T-helper 1 cell (primary cell): ENCODE results near the gene SSTR3.
"Not testable (repeated sequence)": the region's sequence is repeated elsewhere in the genome, so short reads cannot be mapped to it uniquely, and the experiment has no call there.

ENCODE experiments used
- DNase-seq, 5 donors: peaks; one replicate each; pipeline ENCODE4 v3.0.0-alpha.2; 2012 to 2020
- total RNA-seq, 4 donors: gene quantifications; one replicate each; lab custom pipeline; 2026; lab: John Stamatoyannopoulos, UW

Gene SSTR3
- total RNA-seq = 4.6 to 17.0 (median 5.5) reads per million in 4 donors

DNA sequence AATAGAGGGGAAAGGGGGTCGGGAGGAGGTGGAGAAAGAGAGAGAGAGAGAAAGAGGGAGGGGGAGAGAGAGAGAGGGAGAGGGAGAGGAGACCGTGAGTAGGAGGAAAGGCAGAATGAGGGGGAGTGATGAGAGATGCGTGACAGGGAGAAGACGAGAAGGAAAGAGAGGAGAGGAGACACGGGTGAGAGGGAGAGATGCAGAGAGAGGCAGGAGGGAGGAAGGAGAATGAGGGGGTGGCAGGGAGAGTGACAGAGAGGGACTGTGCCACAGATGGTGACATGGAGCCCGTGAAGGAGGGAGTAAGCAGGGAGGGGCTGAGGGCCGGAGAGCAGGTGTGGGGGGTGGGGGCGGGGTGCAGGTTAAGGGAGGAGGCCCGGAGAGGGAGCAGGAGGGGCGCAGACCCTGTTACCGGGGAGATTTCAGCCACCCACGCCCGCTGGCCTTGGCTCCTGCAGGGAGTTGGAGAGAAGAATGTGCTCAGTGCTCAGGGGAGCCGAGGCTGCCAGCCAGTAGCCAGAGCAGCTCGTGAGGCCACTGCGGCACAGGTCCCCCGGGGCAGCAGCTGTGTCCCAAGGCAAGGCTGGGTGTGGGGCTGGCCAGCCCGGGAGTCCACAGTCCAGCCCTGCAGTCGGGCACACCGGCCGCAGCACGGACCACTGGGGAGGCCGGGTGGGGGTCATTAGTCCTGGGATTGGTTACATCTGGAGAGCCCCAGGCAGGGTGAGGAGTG lies at the start of gene SSTR3:
SSTR3 (minus strand) TSS at position 304 of the 733 bp plus-strand sequence. CDS start 4,674 bp downstream, outside the sequence.
- DNase-seq = no peak

DNA sequence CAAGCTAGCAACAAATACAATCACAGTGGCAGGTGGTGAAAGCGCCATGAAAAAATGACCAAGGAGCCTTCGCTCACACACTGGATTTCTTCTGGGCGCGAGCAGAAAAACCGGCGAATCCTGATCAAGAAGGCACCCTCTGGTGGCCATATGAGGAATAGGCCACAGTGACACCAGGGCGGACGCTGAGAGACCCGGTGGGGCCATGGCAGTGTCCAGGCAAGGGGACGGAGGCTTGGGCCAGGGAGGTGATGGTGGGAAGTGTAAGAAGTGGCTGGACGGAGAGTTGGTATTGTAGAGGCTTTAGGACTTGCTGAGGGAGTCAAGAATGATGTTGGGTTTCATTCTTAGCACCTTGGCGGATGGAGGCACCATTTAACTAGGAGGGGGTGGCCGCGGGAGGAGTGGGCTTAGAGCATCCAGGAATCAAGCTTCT lies 48.6 kb upstream of the SSTR3 start:
- DNase-seq = peak in 4 of 5 donors; percentile 40 to 66 (median 54)

DNA sequence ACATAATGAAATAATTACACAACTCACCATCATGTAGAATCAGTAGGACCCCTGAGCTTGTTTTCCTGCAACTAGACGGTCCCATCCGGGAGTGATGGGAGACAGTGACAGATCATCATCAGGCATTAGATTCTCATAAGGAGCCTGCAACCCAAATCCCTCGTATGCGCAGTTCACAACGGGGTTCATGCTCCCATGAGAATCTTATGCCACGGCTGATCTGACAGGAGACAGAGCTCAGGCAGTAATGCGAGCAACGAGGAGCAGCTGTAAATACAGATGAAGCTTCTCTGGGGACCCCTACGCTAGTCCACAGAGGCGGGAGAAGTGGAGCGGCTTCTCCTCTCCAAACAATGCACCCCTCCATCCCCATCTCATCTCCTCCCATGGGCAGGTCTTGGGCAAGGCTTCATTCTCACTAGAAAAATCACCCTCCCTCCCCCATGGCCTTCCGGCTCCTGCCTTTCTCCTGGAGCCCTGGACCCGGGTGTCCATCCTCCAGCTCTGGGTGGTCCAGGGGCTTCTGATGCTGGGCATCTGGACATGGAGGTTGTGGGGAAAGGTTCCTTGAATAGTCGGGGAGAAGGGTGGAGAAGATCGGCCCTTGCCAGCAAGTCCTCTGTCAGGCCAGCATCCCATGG lies 48.0 kb upstream of the SSTR3 start:
- no peak for DNase-seq

DNA sequence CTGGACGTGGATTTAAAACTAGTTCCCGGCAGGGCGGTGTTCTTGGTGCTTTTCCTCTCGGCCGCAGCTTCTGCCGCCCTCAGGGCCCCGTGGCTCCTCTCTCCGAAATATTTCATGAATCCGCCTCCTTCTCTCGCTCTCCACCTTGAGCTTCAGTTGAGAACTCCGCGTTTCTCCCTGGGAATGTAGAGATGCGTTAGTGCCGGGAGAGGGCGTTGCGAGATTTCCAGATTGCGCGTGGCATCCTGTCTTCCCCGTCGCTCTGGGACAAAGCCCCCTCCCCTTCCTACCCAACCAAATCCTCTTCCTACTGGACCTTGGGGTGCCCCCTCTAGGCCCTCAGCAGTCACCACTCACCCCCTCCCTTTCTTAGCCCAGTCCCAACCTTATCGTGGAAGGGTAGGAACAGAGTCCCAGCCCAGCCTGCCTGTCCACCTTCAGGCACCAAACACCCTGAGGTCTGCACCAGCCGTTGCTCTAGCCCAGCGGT lies 47.3 kb upstream of the SSTR3 start:
- DNase-seq = no peak

DNA sequence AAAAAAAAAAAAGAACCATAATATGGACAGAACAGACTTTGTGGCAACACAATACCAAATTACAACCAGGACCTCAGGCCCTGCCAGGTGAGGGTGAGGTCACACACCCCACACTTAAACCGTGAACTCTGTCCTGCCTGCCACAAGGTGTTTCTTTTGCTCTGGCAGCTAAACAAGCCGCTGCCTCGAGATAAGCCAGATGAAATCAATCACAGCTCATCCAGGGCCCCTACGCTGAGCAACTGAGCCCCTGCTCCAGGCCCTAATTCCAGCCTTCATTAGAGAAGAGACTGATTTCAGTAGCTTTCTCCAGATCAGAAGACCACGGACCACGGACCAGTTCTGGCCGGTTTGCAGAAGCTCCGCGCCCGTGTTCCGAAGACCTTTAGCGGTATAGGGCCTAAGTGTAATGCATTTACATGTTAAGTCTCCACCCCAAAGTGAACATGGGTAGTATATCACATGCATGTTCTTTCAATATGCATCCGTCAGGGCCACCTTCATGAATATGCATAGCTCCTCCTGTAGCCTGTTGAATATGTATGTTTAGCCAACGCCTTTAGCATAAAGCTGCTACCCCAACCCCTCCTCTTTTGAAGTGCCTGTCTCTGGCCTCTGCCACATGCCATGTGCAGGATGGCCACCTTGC lies 46.6 kb upstream of the SSTR3 start:
- no peak for DNase-seq

DNA sequence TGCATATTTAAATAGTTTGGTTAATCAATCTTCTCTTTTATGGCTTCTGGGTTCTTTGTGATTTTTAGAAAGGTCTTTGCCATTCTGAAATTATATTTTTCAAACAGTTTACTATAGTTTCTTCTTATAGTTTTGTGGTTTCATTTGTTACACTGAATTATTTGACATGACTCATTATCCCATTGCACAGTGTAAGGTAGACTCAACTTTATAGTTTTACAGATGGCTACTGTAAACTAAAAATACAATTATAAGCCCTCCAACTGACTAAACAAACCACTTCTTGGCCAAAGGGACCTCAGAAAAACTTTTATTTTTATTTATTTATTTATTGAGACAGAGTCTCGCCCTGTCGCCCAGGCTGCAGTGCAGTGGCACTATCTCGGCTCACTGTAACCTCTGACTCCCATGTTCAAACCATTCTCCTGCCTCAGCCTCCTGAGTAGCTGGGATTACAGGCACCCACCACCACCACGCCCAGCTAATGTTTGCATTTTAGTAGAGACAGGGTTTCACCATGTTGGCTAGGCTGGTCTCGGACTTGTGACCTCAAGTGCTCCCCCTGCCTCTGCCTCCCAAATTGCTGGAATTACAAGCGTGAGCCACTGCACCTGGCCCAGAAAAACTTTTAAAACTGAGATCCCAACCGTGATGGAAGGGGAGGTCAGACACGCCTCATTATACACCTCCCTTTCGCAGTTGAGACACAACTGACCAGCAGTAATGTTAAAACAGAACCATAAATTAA lies 45.9 kb upstream of the SSTR3 start:
- no peak for DNase-seq

DNA sequence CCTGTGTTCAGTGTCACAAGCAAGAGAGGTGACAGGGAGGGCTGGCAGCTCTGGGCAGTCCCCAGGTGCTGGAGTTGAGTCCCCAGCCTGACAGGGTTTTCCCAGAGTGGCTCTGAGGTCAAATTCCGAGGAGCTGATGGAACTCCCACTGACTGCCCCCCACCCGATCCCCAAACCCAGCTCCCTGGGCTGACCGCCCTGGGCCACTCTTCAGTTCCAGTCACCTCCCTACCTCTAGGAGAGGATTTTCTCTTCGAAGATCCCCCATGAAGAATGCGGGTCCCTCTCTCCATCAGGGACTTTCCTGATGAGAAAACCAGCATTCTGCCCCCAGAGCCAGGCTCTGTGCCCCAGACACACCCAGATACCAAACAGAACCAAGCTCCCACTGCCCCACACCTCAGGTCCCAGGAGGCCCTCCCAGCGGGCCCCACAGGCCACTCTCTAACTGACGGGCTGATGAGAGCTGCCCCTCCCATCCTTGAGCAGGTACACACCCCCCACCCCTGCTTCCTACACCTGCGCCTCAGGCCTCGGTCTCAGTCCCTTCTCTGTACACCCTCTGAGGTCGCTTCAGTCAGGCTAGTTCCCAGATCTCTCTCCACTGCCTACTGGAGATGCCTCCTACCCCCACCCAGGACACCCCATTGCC lies 43.9 kb upstream of the SSTR3 start:
- no peak for DNase-seq

DNA sequence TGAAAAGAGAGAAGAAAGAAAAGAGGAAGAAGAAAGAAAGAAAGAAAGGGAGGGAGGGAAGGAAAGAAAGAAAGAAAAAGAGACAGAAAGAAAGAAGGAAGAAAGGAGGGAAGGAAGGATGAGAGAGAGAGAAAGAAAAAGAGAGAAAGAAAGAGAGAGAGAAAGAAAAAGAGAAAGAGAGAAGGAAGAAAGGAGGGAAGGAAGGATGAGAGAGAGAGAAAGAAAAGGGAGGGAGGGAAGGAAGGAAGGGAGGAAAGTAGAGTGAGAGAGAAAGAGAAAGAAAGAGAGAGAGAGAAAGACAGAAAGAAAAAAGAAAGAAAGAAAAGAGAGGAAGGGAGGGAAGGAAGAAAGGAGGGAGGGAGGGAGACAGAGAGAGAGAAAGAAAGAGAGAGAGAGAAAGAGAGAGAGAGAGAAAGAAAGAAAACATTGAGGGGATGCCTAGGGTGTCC lies 43.3 kb upstream of the SSTR3 start:
- no peak for DNase-seq

DNA sequence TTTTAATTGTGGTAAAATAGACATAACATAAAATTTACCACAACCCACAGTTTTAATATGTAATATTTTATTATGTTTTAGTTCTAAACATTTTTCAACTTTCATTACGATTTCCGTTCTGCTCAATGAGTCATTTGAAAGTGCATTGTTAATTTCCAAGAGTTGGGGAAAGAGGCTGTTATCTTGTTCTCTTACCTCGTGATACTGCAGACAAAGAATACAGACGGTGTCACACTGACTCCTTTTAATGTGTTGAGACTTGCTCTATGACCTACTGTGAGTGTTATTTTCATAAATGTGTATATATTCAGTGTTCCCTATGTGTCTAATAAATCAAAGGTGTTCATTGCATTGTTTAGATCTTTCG lies 42.6 kb upstream of the SSTR3 start:
- DNase-seq = no peak

DNA sequence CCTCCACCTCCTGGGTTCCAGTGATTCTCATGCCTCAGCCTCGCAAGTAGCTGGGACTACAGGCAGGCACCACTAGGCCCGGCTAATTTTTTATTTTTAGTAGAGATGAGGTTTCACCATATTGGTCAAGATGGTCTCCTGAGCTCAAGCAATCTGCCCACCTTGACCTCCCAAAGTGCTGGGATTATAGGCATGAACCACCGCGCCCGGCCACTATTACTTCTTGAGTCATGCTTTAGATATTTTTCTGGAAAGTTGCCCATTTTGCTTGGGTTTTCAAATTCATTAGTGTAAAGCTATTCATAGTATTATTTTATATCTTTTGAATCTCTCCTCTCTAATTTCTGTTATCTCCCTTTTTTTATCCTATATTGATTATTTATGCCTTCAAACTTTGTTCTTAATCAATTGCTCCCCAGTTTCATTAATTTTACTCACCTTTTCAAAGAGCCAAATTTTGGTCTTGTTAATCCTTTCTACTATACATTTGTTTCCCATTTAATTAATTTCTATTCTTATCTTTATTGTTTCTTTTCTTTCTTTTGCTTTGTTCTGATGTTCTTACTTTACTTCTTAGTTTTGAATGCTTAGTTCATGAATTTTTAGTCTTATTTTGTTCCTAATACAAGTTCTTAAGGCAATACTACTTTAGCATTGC lies 42.1 kb upstream of the SSTR3 start:
- DNase-seq = no peak

DNA sequence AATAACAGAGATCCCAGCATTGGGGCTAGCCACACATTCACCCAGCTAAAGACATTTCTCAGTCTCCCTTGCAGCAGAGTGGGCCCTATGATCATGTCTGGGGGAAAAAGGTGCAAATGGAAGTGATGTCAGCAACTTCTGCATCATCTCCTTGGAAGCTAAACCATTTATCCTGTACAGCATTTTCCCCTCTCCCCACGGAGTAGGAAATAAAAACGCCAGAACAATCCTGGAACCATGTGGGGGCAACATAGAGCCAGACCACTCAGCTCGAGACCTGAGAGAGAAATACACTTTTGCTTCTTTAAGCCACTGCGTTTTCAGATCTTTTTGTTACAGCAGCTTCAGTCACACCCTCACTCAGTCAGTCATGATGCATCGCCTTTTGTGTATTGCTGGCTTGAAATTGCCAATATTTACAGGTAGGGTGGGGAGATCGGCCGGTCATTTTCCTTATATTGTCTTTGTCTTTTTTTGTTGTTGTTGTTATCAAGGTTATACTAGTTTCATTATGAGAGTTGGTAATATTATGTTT lies 40.9 kb upstream of the SSTR3 start:
- no peak for DNase-seq

DNA sequence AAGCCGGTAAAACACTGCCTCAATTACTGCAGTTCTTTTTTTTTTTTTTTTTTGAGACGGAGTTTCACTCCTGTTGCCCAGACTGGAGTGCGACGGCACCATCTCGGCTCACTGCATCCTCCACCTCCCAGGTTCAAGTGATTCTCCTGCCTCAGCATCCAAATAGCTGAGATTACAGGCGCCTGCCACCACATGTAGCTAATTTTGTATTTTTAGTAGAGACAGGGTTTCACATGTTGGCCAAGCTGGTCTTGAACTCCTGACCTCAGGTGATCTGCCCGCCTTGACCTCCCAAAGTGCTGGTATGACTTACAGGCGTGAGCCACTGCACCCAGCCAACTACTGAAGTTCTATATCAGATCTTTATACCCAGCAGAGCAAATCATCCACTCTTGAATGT lies 39.6 kb upstream of the SSTR3 start:
- DNase-seq = not testable (repeated sequence)

DNA sequence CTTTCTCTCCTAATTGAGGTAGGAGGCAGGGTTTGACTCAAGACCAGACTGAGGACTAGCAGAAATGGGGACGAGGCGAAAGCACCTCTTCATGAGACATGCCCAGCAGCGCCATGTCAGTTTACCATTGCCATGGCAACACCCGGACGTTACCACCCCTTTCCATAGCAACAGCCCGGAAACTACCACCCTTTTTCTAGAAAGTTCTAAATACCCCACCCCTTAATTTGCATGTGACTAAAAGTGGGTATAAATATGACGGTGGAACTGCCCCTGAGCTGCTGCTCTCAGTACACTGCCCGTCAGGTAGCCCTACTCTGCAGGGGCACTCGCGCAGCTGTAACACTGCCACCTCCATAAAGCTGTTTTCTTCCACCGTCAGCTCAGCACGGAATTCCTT lies 37.7 kb upstream of the SSTR3 start:
- no peak for DNase-seq

DNA sequence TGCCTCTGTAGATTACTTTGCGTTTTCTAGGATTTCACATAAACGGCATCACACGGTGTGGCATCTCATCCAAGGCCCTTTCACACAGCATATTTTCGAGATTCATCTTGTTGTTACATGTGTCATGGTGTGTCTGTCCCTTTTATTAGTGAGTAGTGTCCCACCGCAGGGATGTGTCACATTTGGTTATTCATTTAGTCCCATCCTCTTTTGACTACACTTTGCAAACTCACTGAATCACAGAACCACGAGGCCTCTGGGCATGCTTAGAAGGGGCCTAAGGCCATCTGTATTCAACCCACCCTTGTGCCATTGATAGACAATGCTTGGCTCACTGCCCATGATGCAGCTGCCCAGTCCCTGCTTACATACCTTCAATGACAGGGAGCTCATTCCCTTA lies 36.0 kb upstream of the SSTR3 start:
- no peak for DNase-seq

DNA sequence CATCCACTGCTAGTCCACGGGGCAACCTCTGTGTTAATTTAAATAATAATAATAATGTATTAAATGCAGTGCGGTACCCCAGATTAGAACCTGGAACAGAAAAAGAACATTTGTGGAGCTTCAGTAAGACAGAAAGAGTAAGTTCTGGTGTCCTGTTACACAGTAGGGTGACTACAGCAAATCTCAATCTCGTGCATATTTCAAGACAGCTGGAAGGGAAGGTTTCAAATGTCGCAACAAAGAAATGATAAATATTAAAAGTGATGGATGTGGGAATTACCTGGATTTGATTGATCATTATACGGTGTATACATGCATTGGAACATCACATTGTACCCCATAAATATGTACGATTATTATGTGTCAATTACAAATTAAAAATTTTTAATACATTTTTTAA lies 33.5 kb upstream of the SSTR3 start:
- no peak for DNase-seq

DNA sequence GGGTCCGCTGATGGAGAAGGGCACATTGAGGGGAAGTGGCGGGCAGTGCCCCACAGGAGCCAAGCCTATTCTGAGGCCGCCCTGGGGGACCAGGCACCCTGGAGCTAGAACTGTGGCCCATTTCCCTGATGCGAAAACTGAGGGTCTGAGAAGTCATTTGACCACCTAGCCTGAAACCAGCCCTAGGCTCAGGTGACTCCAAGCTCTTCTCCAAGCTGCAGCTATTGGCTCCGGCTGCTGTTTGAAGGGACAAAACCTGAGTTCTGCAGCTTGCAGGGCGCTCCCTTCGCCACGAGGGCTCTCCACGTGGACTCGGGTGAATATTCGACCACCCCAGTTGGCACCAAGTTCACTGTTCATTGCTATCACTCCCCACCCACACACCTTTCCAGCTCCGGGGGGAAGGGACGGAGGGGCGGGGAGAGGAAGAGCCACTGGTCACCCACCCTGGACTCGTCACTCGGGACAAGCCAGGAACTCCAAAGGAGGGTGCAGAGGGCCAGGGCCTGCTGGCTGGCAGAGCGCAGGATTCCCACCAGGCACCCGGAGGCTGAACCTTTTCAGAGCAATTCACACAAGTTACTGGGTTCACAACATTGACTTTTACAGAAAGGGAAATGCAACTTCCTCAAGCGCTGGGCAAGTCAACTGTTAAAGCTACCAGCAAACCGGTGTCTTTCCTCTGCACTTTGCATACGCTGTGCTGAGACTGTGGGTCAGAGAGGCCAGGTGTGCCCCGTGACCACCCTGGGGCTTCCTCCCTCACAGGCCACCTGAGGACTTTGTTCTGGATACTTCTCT lies 32.8 kb upstream of the SSTR3 start:
- DNase-seq = no peak

DNA sequence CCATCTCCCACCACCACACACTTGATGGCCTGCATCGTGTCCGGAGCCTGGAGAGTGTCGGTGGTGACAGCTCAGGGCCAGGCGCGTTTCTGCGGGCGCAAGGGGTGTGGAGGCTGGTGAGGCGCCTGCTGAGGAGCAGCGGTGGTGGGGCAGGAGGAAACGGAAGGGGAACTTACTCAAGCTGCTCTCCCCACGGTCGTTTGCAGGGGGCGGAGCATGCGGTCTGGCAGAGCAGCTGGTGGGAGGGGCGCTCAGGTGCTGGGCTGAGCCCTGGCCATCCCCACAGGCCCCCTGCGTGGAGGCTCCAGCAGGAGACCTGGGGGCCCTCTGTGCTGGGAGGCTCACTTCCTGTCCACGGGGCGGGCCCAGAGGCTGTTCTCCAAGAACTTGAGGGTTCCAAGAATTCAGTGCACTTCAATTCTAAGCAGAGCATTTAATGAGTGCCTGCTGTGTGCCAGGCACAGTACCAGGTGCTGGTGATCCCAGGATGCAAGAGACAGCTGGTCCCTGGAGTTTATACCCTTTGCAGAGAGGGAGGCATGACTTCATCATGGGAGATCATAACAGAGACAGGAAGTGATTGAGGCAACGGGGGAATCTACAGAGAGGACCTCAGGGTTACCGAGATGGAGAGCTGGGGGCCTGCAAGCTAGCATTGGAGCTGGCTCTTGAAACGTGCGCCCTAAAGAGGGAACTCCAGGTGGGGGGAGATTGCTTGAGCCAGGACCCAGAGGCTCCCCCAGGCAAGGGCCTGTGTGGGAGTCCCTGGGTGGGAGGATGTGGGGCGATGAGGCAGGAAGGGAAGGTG lies 32.0 kb upstream of the SSTR3 start, which contains the start of gene RAC2:
RAC2 (minus strand) TSS at position 156 of the 808 bp plus-strand sequence; CDS start at position 35, 121 bp downstream.
- peak; percentile 76 to 98 (median 84) for DNase-seq

DNA sequence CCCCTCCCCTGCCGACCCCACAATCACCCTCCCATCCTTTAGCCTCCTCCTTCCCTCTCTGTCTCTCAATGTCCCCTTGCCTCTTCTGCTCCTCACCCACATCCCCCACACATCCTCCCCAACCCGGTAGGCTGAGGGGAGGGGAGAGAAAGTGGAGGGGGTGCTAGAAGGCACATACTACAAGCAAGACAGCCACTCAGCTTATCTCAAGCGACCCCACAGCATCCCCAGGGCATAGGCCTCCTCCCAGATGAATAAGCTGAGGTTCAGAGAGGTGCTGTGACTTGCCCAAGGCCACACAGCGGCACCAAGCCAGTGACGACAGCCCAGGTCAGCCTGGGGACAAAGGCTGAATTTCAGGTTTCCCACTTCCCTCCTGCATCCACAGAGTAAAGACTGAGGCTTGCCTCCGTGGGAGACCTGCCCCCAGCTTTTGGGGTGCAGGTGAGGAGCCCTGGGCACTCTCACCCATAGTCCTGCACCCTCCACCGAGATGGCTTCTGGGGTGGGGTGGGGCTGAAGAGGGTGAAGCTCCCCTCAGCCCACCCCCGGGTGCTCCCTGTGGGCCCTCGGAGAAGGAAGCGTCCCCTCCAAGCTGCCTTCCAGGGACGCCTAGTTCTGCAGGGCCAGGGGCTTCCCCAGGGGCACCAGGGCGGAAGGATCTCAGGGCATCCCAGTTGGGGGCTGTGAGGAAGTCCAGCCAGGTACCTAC lies 31.3 kb upstream of the SSTR3 start:
- DNase-seq = peak in 1 of 5 donors; percentile 50

DNA sequence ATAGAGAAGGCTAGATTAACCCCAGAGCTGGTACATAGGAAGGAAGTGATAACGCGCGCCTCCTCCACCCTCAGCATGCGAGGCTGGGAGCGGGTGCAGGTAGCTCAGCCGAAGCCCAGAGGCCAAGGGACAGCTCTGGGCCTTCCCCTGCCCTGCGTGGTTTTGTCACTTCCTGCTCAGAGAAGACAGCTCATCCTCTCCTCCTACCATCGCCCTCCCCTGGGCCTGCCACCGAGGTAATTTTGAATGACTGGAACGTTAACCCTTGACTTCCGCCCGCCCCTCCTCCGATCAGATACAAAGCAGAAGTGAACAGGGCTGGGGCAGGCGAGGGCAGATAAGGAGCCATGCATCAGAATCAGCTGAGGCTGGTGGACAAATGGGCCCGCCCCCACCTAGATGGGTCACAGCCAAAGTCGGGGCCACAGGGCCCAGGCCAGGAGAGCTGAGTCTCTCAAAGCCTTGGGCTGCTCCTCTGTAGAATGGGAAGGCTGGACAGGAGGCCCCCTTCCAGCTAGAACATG lies 30.2 kb upstream of the SSTR3 start:
- DNase-seq = peak; percentile 82 to 98 (median 83)
